NT2/D1 (cell line): ENCODE data around the gene M1AP.

ENCODE experiments used
- SUZ12 ChIP-seq: IDR thresholded peaks from 2 replicates; pipeline ENCODE4 v1.6.1; 2011; ENCODE audit not compliant: insufficient read length, insufficient read depth; ENCODE audit errors: extremely low read depth
- YY1 ChIP-seq: IDR thresholded peaks from 2 replicates; pipeline ENCODE4 v1.6.1; 2011; ENCODE audit not compliant: insufficient read length, insufficient read depth
- ZNF274 ChIP-seq: IDR thresholded peaks from 2 replicates; pipeline ENCODE4 v1.6.1; 2011; ENCODE audit warnings: mild to moderate bottlenecking, low read depth, low read length

GRCh38 chr2:74534411-74534810, 113.7 kb downstream of the M1AP start:
- TF ChIP-seq YY1 (no peak), ZNF274 (no peak), SUZ12 (no peak)
